Measurements from ENCODE around the gene DPRX. TPM values are rescaled to one million over a fixed set of nuclear protein-coding genes. Genes with fewer than 3 reads are reported as not detected.

Gene DPRX
- total RNA-seq (1 to 10 TPM in 1 of 5 donors, not detected in 4; 1.5 TPM), polyA plus RNA-seq (not detected)
- long read RNA-seq, donor 1: 0 reads
- long read RNA-seq, donor 2: 0 reads
- long read RNA-seq, donor 3: 0 reads
- long read RNA-seq, donor 4: 0 reads
- long read RNA-seq, donor 5: 0 reads
- long read RNA-seq, donor 6: 0 reads
- long read RNA-seq, donor 7: 0 reads
- long read RNA-seq, donor 8: 0 reads
- long read RNA-seq, donor 9: 0 reads
- long read RNA-seq, donor 10: 0 reads

GRCh38 chr19:53631949-53632407, at the start of gene DPRX:
Gene DPRX, plus strand, starts transcription at chr19:53631999. Its CDS starts 108 bp downstream, at chr19:53632107.
- Histone ChIP-seq H3K27me3 (no peaks in the 10 kb centered on the region), H3K36me3 (no peaks in the 10 kb centered on the region), H3K9me3 (peaks cover 0 to 32% (median 10%) of the 10 kb centered on the region in 4 donors), H3K4me3 (no peak within 1 kb of the TSS), H3K27ac (no peak within 1 kb of the TSS), H3K4me1 (no peaks in the 10 kb centered on the region)
- intact Hi-C loops (cut with DNase I; ENCODE audit: low total_unique reads): no loop called here
- TF ChIP-seq EP300 (IDR thresholded peaks at IDR 0.05) (no peak), CTCF (IDR thresholded peaks at IDR 0.05) (no peak), POLR2A (IDR thresholded peaks at IDR 0.05) (no peak), POLR2AphosphoS5 (IDR thresholded peaks at IDR 0.05) (no peak)
- WGBS, 5 donors: 85 to 89% (median 86%) methylated on average over 17 of the region's 17 CpGs
- no peak for DNase-seq

- Histone ChIP-seq H3K4me3 (no peak overlapping the region), H3K9me3 (peaks cover 17 to 79% (median 37%) of the 10 kb centered on the region in 4 donors), H3K4me1 (no peaks in the 10 kb centered on the region), H3K27me3 (no peaks in the 10 kb centered on the region), H3K27ac (no peak overlapping the region), H3K36me3 (peaks cover 7 to 21% (median 15%) of the 10 kb centered on the region in 4 donors)
- 81 to 95% (median 90%) methylated on average over 3 of the region's 3 CpGs for WGBS, 5 donors
- DNase-seq: no peak
- intact Hi-C loops (cut with DNase I; ENCODE audit: low total_unique reads): no loop called here
- TF ChIP-seq POLR2AphosphoS5 (IDR thresholded peaks at IDR 0.05): no peak
- no peak for TF ChIP-seq CTCF (IDR thresholded peaks at IDR 0.05)
- no peak for TF ChIP-seq EP300 (IDR thresholded peaks at IDR 0.05)
- TF ChIP-seq POLR2A (IDR thresholded peaks at IDR 0.05): no peak
Measured at GRCh38 chr19:53583181-53583580, 48.6 kb upstream of the DPRX start.

- H3K9me3 ChIP-seq: peaks cover 0 to 48% (median 14%) of the 10 kb centered on the region in 4 donors
- 86 to 93% (median 89%) methylated on average over 6 of the region's 6 CpGs for WGBS, 5 donors
- no peak overlapping the region for H3K27ac ChIP-seq
- no peak overlapping the region for H3K4me3 ChIP-seq
- intact Hi-C loops (cut with DNase I; ENCODE audit: low total_unique reads): no loop called here
- H3K36me3 ChIP-seq: no peaks in the 10 kb centered on the region
- no peaks in the 10 kb centered on the region for H3K27me3 ChIP-seq
- DNase-seq: no peak
- no peaks in the 10 kb centered on the region for H3K4me1 ChIP-seq
- no peak for TF ChIP-seq CTCF (IDR thresholded peaks at IDR 0.05)
- TF ChIP-seq POLR2A (IDR thresholded peaks at IDR 0.05): no peak
- no peak for TF ChIP-seq EP300 (IDR thresholded peaks at IDR 0.05)
- TF ChIP-seq POLR2AphosphoS5 (IDR thresholded peaks at IDR 0.05): no peak
Measured at GRCh38 chr19:53586277-53586691, 45.5 kb upstream of the DPRX start.

GRCh38 chr19:53594811-53595509, 36.8 kb upstream of the DPRX start:
- H3K27me3 ChIP-seq: no peaks in the 10 kb centered on the region
- intact Hi-C loops (cut with DNase I; ENCODE audit: low total_unique reads): no loop called here
- H3K4me3 ChIP-seq: no peak overlapping the region
- no peaks in the 10 kb centered on the region for H3K4me1 ChIP-seq
- no peak overlapping the region for H3K27ac ChIP-seq
- TF ChIP-seq POLR2AphosphoS5 (IDR thresholded peaks at IDR 0.05): no peak
- no peak for TF ChIP-seq CTCF (IDR thresholded peaks at IDR 0.05)
- TF ChIP-seq POLR2A (IDR thresholded peaks at IDR 0.05): no peak
- no peak for TF ChIP-seq EP300 (IDR thresholded peaks at IDR 0.05)
- no peaks in the 10 kb centered on the region for H3K36me3 ChIP-seq
- no peak for DNase-seq
- peaks cover 0 to 37% (median 17%) of the 10 kb centered on the region in 4 donors for H3K9me3 ChIP-seq
- 47 to 57% (median 54%) methylated on average over 14 of the region's 14 CpGs for WGBS, 5 donors
